GM19240 (cell line): ENCODE measurements around the gene ARHGEF4.

Source experiments
- DNase-seq: peaks from one replicate; pipeline ENCODE4 v3.0.0; 2011; ENCODE audit warnings: low spot score; ENCODE audit not compliant: insufficient read length

The ARHGEF4 gene

GRCh38 chr2:131035112-131035825, 198.6 kb downstream of the ARHGEF4 start:
- DNase-seq, result no peak

- no peak for DNase-seq
Measured at GRCh38 chr2:131035826-131036231, 199.1 kb downstream of the ARHGEF4 start.

- DNase-seq, result no peak
Measured at GRCh38 chr2:131036269-131036668, 199.6 kb downstream of the ARHGEF4 start.

GRCh38 chr2:131036696-131037397, 200.1 kb downstream of the ARHGEF4 start:
- no peak for DNase-seq

GRCh38 chr2:131037398-131038257, 200.9 kb downstream of the ARHGEF4 start:
- DNase-seq, result no peak

- no peak for DNase-seq
Measured at GRCh38 chr2:131038258-131039100, 201.8 kb downstream of the ARHGEF4 start.

- DNase-seq, result no peak
Measured at GRCh38 chr2:131039101-131039440, 202.4 kb downstream of the ARHGEF4 start.

- no peak for DNase-seq
Measured at GRCh38 chr2:131039535-131039907, 202.8 kb downstream of the ARHGEF4 start.

GRCh38 chr2:131039908-131040660, 203.4 kb downstream of the ARHGEF4 start:
- no peak for DNase-seq

GRCh38 chr2:131040661-131041401, 204.1 kb downstream of the ARHGEF4 start:
- DNase-seq, result no peak

- DNase-seq, result no peak
Measured at GRCh38 chr2:131041402-131042147, 204.9 kb downstream of the ARHGEF4 start.

- no peak for DNase-seq
Measured at GRCh38 chr2:131042148-131042775, 205.5 kb downstream of the ARHGEF4 start.

- no peak for DNase-seq
Measured at GRCh38 chr2:131043199-131044074, 206.7 kb downstream of the ARHGEF4 start.

- DNase-seq, result no peak
Measured at GRCh38 chr2:131044075-131044756, 207.5 kb downstream of the ARHGEF4 start.

- no peak for DNase-seq
Measured at GRCh38 chr2:131044757-131045150, 208.0 kb downstream of the ARHGEF4 start.

GRCh38 chr2:131045286-131046027, 208.7 kb downstream of the ARHGEF4 start:
- no peak for DNase-seq
